Nephron (organoid): ENCODE data around the gene ALKBH2.

Experiments
- H3K27ac Mint-ChIP-seq, 3 experiments: 2 replicates each; pipeline ENCODE4 v1.8.0; 2020; ENCODE audit warnings: mixed read lengths in 3 of 3, mild to moderate bottlenecking in 2 of 3, moderate library complexity in 1 of 3
- H3K27me3 Mint-ChIP-seq: 2 replicates; pipeline ENCODE4 v1.8.0; 2021; ENCODE audit warnings: low read depth, mild to moderate bottlenecking, moderate library complexity, mixed read lengths
- H3K36me3 Mint-ChIP-seq: 2 replicates; pipeline ENCODE4 v1.8.0; 2020; ENCODE audit warnings: low read depth, mixed read lengths
- H3K4me1 Mint-ChIP-seq: 2 replicates; pipeline ENCODE4 v1.8.0; 2020; ENCODE audit warnings: mixed read lengths
- H3K4me3 Mint-ChIP-seq, 3 experiments: 2 replicates each; pipeline ENCODE4 v1.8.0; 2020; ENCODE audit warnings: mild to moderate bottlenecking in 3 of 3, mixed read lengths in 3 of 3, moderate library complexity in 2 of 3
- H3K9me3 Mint-ChIP-seq: 2 replicates; pipeline ENCODE4 v1.8.0; 2020; ENCODE audit warnings: mixed read lengths
- TF ChIP-seq, protein P1 (sequence below), 3 experiments: fragments of 200-600 bp; sonication (generic); IDR thresholded peaks; one replicate each; pipeline ENCODE4 v1.5.0; 2021; ENCODE audit warnings: antibody characterized with exemption in 3 of 3; ENCODE audit not compliant: unreplicated experiment in 3 of 3

The ALKBH2 gene

GRCh38 chr12:109112720-109113465, 19.6 kb upstream of the ALKBH2 start:
- peak overlapping the region in 2 of 3 experiments; percentile 15 to 30 for H3K4me3 Mint-ChIP-seq
- peaks cover 58% of the 10 kb centered on the region for H3K4me1 Mint-ChIP-seq
- peak overlapping the region; percentile 57 to 84 (median 77) for H3K27ac Mint-ChIP-seq
- H3K9me3 Mint-ChIP-seq, result no peaks in the 10 kb centered on the region
- peaks cover 25% of the 10 kb centered on the region for H3K36me3 Mint-ChIP-seq
- TF ChIP-seq, protein P1, sequence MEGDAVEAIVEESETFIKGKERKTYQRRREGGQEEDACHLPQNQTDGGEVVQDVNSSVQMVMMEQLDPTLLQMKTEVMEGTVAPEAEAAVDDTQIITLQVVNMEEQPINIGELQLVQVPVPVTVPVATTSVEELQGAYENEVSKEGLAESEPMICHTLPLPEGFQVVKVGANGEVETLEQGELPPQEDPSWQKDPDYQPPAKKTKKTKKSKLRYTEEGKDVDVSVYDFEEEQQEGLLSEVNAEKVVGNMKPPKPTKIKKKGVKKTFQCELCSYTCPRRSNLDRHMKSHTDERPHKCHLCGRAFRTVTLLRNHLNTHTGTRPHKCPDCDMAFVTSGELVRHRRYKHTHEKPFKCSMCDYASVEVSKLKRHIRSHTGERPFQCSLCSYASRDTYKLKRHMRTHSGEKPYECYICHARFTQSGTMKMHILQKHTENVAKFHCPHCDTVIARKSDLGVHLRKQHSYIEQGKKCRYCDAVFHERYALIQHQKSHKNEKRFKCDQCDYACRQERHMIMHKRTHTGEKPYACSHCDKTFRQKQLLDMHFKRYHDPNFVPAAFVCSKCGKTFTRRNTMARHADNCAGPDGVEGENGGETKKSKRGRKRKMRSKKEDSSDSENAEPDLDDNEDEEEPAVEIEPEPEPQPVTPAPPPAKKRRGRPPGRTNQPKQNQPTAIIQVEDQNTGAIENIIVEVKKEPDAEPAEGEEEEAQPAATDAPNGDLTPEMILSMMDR (IDR thresholded peaks at IDR 0.05; ENCODE audit: unreplicated experiment in 3 of 3), result no peak
- no peaks in the 10 kb centered on the region for H3K27me3 Mint-ChIP-seq

DNA sequence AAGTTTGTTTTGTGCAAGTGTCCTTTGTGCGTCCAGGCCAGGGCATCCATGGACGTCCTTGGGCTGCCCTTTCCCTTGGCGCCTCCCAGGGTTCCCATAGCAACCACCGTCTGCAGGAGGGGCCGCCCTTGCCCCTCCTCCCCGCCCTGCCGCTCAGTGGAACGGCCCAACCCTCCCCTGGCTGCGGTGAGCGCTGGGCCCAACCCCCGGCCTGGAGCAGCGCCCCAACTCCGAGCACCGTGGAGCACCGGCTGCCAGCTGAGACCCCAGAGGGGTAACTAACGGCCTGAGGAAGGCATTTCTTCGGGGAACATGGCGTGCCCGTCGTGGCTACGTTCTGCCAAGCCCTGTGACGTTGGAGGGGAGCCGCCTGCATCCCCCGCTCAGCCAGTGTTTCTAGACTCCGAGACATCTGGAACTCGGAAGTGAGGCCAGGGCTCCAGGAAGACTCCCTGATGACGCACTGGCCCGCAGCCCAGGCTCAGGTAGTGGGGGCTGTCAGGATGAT, 17.8 kb upstream of the ALKBH2 start:
- peaks cover 36% of the 10 kb centered on the region for H3K36me3 Mint-ChIP-seq
- H3K27me3 Mint-ChIP-seq, result no peaks in the 10 kb centered on the region
- H3K4me1 Mint-ChIP-seq, result peaks cover 51% of the 10 kb centered on the region
- TF ChIP-seq, protein P1 (IDR thresholded peaks at IDR 0.05; ENCODE audit: unreplicated experiment in 3 of 3), result no peak
- H3K27ac Mint-ChIP-seq, result peak overlapping the region; percentile 95 to 99 (median 96)
- no peaks in the 10 kb centered on the region for H3K9me3 Mint-ChIP-seq
- peak overlapping the region; percentile 82 to 88 (median 85) for H3K4me3 Mint-ChIP-seq

DNA sequence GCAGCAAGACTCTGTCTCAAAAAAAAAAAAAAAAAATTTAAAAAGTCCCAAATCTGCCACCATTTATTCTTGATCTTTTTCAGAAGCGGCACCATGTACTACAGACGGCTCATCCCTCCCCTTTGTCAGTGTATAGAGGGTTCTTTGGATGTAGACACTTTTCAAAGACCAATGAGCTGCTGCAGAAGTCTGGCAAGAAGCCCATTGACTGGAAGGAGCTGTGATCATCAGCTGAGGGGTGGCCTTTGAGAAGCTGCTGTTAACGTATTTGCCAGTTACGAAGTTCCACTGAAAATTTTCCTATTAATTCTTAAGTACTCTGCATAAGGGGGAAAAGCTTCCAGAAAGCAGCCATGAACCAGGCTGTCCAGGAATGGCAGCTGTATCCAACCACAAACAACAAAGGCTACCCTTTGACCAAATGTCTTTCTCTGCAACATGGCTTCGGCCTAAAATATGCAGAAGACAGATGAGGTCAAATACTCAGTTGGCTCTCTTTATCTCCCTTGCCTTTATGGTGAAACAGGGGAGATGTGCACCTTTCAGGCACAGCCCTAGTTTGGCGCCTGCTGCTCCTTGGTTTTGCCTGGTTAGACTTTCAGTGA, 16.6 kb upstream of the ALKBH2 start:
- H3K4me3 Mint-ChIP-seq, result peak overlapping the region; percentile 9 to 88 (median 85)
- H3K27me3 Mint-ChIP-seq, result no peaks in the 10 kb centered on the region
- H3K36me3 Mint-ChIP-seq, result peaks cover 46% of the 10 kb centered on the region
- no peaks in the 10 kb centered on the region for H3K9me3 Mint-ChIP-seq
- TF ChIP-seq, protein P1 (IDR thresholded peaks at IDR 0.05; ENCODE audit: unreplicated experiment in 3 of 3), result no peak
- peak overlapping the region; percentile 95 to 99 (median 96) for H3K27ac Mint-ChIP-seq
- H3K4me1 Mint-ChIP-seq, result peaks cover 39% of the 10 kb centered on the region

DNA sequence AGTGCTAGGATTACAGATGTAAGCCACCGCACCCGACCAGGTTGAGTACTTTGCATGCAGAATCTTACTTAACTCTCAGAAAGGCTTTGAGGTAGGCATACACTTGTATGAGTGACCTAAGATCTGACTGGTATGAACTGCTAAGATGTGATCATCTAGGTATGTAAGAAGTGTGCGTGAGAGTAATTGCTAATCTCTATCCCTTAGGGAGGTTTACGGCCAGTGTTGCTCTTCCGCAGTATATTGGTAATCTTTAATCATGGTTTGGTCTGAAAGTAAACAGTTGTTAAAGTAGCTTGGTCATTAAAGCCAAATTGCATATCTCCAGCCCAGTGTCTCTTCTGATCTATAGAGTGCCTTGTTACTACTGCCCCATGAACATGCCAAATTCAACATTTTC, 11.9 kb upstream of the ALKBH2 start:
- H3K4me3 Mint-ChIP-seq, result no peak overlapping the region
- no peaks in the 10 kb centered on the region for H3K9me3 Mint-ChIP-seq
- peaks cover 66% of the 10 kb centered on the region for H3K36me3 Mint-ChIP-seq
- H3K27me3 Mint-ChIP-seq, result no peaks in the 10 kb centered on the region
- no peak overlapping the region for H3K27ac Mint-ChIP-seq
- TF ChIP-seq, protein P1 (IDR thresholded peaks at IDR 0.05; ENCODE audit: unreplicated experiment in 3 of 3), result no peak
- H3K4me1 Mint-ChIP-seq, result peaks cover 14% of the 10 kb centered on the region

DNA sequence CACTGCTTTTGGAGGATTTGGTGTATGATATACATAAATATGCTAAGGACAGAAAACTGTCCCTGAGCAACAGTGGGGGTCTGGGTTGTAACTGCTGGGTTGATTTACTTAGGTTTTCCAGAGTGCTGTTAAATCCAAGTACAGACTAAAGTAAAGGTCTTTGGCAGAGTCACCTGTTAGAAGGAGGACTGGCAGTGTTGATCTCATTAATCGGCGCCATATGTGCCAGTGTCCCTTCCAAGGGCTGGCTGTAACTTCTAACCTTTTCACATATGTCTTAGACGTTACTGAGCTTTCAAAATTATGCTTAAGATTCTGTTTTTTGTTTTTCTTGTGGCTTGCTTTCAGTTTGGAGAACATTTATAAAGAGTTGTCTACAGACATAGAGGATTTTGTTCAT, 9.2 kb upstream of the ALKBH2 start:
- Mint-ChIP-seq H3K4me3 (no peak overlapping the region), H3K36me3 (peaks cover 59% of the 10 kb centered on the region), H3K9me3 (no peaks in the 10 kb centered on the region), H3K4me1 (peaks cover 26% of the 10 kb centered on the region), H3K27ac (no peak overlapping the region), H3K27me3 (no peaks in the 10 kb centered on the region)
- TF ChIP-seq, protein P1 (IDR thresholded peaks at IDR 0.05; ENCODE audit: unreplicated experiment in 3 of 3), result no peak
